GM12878 (cell line): ENCODE data around the gene EXOSC2.

Source experiments
- CEBPB ChIP-seq, 2 experiments: fragments of 150-350 bp in 1 of 2; IDR thresholded peaks; 2 replicates each; pipeline ENCODE4 v1.6.1; 2012 to 2014; ENCODE audit warnings: low read depth in 2 of 2, low read length in 2 of 2, borderline replicate concordance in 1 of 2, inconsistent platforms in 1 of 2
- CEBPZ ChIP-seq: fragments of 150-350 bp; IDR thresholded peaks from 2 replicates; pipeline ENCODE4 v1.6.1; 2016; ENCODE audit warnings: low read depth, low read length
- MEF2A ChIP-seq: IDR thresholded peaks from 2 replicates; pipeline ENCODE4 v1.6.1; 2011; ENCODE audit warnings: low read depth, mild to moderate bottlenecking, low read length, moderate library complexity; ENCODE audit not compliant: insufficient read depth
- POLR2AphosphoS5 ChIP-seq: IDR thresholded peaks from 2 replicates; pipeline ENCODE4 v1.6.1; 2011; ENCODE audit warnings: mild to moderate bottlenecking, low read length, inconsistent platforms
- SMC3 ChIP-seq: IDR thresholded peaks from 2 replicates; pipeline ENCODE4 v1.6.1; 2011; ENCODE audit warnings: low read length, improper control_type of control experiment, borderline replicate concordance
- TAF1 ChIP-seq: IDR thresholded peaks from 2 replicates; pipeline ENCODE4 v1.6.1; 2011; ENCODE audit warnings: mild to moderate bottlenecking, low read depth, low read length, borderline replicate concordance
- TF ChIP-seq, protein P1 (sequence below), 3 experiments: IDR thresholded peaks in 2 of 3; conservative IDR thresholded peaks in 1 of 3; 2 replicates each; pipeline ENCODE4 v1.5.1; 2011; ENCODE audit warnings: low read depth in 3 of 3, low read length in 3 of 3, mild to moderate bottlenecking in 3 of 3, control low read depth in 2 of 3, moderate library complexity in 2 of 3, inconsistent platforms in 1 of 3, mixed read lengths in 1 of 3; ENCODE audit not compliant: control insufficient read depth in 2 of 3, insufficient read depth in 1 of 3; ENCODE audit errors: extremely low read depth in 1 of 3

GRCh38 chr9:130664251-130665028 is 29.1 kb upstream of the EXOSC2 start, which contains the start of gene PRDM12:
- TF ChIP-seq POLR2AphosphoS5 (no peak), SMC3 (no peak), CEBPB (IDR thresholded peaks at IDR 0.05; ENCODE audit: borderline replicate concordance in 1 of 2, low read depth in 2 of 2, low read length in 2 of 2) (no peak), CEBPZ (no peak), MEF2A (no peak), TAF1 (no peak)
- TF ChIP-seq, protein P1, sequence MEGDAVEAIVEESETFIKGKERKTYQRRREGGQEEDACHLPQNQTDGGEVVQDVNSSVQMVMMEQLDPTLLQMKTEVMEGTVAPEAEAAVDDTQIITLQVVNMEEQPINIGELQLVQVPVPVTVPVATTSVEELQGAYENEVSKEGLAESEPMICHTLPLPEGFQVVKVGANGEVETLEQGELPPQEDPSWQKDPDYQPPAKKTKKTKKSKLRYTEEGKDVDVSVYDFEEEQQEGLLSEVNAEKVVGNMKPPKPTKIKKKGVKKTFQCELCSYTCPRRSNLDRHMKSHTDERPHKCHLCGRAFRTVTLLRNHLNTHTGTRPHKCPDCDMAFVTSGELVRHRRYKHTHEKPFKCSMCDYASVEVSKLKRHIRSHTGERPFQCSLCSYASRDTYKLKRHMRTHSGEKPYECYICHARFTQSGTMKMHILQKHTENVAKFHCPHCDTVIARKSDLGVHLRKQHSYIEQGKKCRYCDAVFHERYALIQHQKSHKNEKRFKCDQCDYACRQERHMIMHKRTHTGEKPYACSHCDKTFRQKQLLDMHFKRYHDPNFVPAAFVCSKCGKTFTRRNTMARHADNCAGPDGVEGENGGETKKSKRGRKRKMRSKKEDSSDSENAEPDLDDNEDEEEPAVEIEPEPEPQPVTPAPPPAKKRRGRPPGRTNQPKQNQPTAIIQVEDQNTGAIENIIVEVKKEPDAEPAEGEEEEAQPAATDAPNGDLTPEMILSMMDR (IDR thresholded peaks at IDR 0.05 in 2 of 3, conservative IDR thresholded peaks at IDR 0.05 in 1 of 3; ENCODE audit: control insufficient read depth in 2 of 3, extremely low read depth in 1 of 3, insufficient read depth in 1 of 3, low read depth in 3 of 3, low read length in 3 of 3) = no peak
